Gastrocnemius medialis (tissue), 4 donors: Measurements from ENCODE around the gene NR6A1. TPM values are rescaled to one million over a fixed set of nuclear protein-coding genes. Genes with fewer than 3 reads are reported as not detected.

Source experiments
- ATAC-seq, 2 donors: fragments of 150-250 bp; one replicate each; pipeline ENCODE4 v1.9.1; 2016
- DNase-seq, 2 donors: peaks; one replicate each; pipeline ENCODE4 v3.0.0-alpha.2; 2019
- H3K27ac ChIP-seq, 4 donors: fragments of 200-600 bp; sonication (generic); 1 replicate in 1 of 4; 2 replicates in 3 of 4; pipeline ENCODE4 v1.5.1; 2016 to 2018; ENCODE audit warnings: mild to moderate bottlenecking in 2 of 4, moderate library complexity in 1 of 4
- H3K27me3 ChIP-seq, 3 donors: fragments of 200-600 bp; sonication (generic) in 2 of 3; 1 replicate in 1 of 3; 2 replicates in 2 of 3; pipeline versions ENCODE4 v1.5.1 to v1.6.0; 2016 to 2019; ENCODE audit warnings: mild to moderate bottlenecking in 1 of 3, moderate library complexity in 1 of 3
- H3K36me3 ChIP-seq, 2 donors: fragments of 200-600 bp; sonication (generic) in 1 of 2; one replicate each; pipeline ENCODE4 v1.5.1; 2017 to 2018
- H3K4me1 ChIP-seq, 2 donors: fragments of 200-600 bp; sonication (generic) in 1 of 2; one replicate each; pipeline ENCODE4 v1.5.1; 2016 to 2017; ENCODE audit warnings: mild to moderate bottlenecking in 2 of 2
- H3K4me3 ChIP-seq, 4 donors: fragments of 200-600 bp; sonication (generic) in 3 of 4; 1 replicate in 1 of 4; 2 replicates in 3 of 4; pipeline ENCODE4 v1.5.1; 2016 to 2019; ENCODE audit warnings: mild to moderate bottlenecking in 2 of 4
- H3K9me3 ChIP-seq, 3 donors: fragments of 200-600 bp; sonication (generic) in 2 of 3; 1 replicate in 1 of 3; 2 replicates in 2 of 3; pipeline ENCODE4 v1.5.1; 2016 to 2019
- POLR2A ChIP-seq, 2 donors: fragments of 450-650 bp; IDR thresholded peaks; one replicate each; pipeline ENCODE4 v1.6.1; 2017; ENCODE audit warnings: antibody characterized with exemption in 2 of 2, mild to moderate bottlenecking in 2 of 2, moderate library complexity in 2 of 2
- in situ Hi-C, 4 donors: fragments of 200-750 bp; cut with MboI; loops; one replicate each; pipeline versions ENCODE4 v1.15.0 to v1.8.0; 2017; ENCODE audit warnings: low sequenced_read_pairs in 4 of 4
- intact Hi-C: fragments of 100-400 bp; cut with DNase I; formaldehyde crosslinking; loops from one replicate; pipeline ENCODE4 v1.15.1; 2023; ENCODE audit warnings: low total_unique reads
- total RNA-seq, 4 donors: library from RNA; depleted of rRNA; stranded (reverse); fragments of >200 nt; gene quantifications; one replicate each; pipeline versions ENCODE4 v1.1.0 to v1.2.3, GENCODE V29; 2016
- TF ChIP-seq, protein P1 (sequence below), 5 experiments: fragments of 450-650 bp in 3 of 5; fragments of 200-600 bp in 2 of 5; sonication (generic) in 2 of 5; IDR thresholded peaks in 4 of 5; conservative IDR thresholded peaks in 1 of 5; 1 replicate in 4 of 5; 2 replicates in 1 of 5; pipeline ENCODE4 v1.5.1; 2016 to 2019; ENCODE audit warnings: antibody characterized with exemption in 5 of 5, mild to moderate bottlenecking in 3 of 5, moderate library complexity in 3 of 5

The NR6A1 gene
- total RNA-seq, 4 donors from 2014 or later = 0.58 to 5.6 (median 2.1) TPM

DNA sequence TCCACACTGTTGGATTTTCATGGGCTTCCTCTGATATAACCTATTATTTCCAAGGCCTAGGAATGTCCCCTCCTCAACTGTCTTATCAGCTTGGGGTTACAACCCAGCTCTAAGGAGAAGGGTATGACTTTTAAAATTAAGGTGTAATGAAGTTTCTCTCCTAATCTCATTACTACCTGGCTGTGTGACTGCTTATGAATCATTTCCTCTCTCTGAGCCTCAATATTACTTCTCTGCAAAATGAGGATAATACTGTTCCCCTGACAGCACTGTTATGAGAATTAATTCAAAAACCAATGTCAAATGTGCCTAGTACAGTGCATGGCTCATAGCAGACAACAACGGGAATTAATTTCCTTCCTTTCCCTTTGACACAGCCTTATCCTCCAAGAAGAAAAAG is 118.9 kb downstream of the NR6A1 start:
- no peak for DNase-seq
- peaks cover 22 to 43% of the 10 kb centered on the region in 2 donors for H3K4me1 ChIP-seq
- H3K36me3 ChIP-seq = no peaks in the 10 kb centered on the region
- intact Hi-C loops = loop anchor here (10.0 kb wide), 1 partner anchor 213 kb away; the partner anchor contains the start of genes ARPC5L and RPL35
- no peak for TF ChIP-seq POLR2A (IDR thresholded peaks at IDR 0.05)
- TF ChIP-seq, protein P1, sequence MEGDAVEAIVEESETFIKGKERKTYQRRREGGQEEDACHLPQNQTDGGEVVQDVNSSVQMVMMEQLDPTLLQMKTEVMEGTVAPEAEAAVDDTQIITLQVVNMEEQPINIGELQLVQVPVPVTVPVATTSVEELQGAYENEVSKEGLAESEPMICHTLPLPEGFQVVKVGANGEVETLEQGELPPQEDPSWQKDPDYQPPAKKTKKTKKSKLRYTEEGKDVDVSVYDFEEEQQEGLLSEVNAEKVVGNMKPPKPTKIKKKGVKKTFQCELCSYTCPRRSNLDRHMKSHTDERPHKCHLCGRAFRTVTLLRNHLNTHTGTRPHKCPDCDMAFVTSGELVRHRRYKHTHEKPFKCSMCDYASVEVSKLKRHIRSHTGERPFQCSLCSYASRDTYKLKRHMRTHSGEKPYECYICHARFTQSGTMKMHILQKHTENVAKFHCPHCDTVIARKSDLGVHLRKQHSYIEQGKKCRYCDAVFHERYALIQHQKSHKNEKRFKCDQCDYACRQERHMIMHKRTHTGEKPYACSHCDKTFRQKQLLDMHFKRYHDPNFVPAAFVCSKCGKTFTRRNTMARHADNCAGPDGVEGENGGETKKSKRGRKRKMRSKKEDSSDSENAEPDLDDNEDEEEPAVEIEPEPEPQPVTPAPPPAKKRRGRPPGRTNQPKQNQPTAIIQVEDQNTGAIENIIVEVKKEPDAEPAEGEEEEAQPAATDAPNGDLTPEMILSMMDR (IDR thresholded peaks at IDR 0.05 in 4 of 5, conservative IDR thresholded peaks at IDR 0.05 in 1 of 5) = no peak
- in situ Hi-C loops = no loop called here
- H3K27me3 ChIP-seq = no peaks in the 10 kb centered on the region
- H3K4me3 ChIP-seq = no peak overlapping the region
- ATAC-seq = no peak
- H3K9me3 ChIP-seq = no peaks in the 10 kb centered on the region
- no peak overlapping the region for H3K27ac ChIP-seq

DNA sequence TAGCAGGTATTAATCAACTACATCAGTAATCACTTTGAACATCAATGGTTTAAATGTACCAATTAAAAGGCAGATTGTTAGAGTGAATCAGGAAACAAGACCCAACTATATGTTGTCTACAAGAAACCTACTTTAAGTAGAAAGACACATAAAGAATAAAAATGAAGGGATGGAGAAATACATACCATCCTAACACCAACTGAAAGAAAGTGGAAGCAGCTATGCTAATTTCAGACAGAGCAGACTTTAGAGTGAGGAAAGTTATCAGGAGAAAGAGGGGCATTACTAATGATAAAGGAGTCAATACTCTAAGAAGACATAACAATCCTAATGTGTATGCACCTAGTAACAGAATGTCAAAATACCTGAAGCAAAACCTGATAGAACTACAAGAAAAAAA is 125.8 kb downstream of the NR6A1 start:
- H3K4me1 ChIP-seq = no peaks in the 10 kb centered on the region

DNA sequence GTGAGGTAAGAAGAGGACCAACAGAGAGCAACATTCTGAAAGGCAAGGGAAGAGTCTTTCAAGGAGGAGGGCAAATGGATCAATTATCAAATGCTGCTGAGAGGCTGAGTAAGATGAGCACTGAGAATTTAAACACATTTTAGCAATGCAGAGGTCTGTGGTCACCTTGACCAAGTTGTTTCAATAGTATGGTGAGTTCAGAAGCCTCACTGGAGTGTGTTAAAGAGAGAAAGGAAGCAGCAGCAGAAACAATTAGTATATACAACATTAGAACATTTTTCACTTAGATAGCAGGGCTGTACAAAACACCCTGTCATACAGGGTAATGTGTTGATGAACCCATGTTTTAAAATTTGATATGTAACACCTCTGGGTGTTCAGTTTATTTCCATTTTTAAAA is 131.5 kb downstream of the NR6A1 start:
- no peak overlapping the region for H3K4me3 ChIP-seq
- H3K9me3 ChIP-seq = no peaks in the 10 kb centered on the region
- DNase-seq (no peak), ATAC-seq (no peak)
- no peak overlapping the region for H3K27ac ChIP-seq
- in situ Hi-C loops (no loop called here), intact Hi-C loops (no loop called here)
- no peak for TF ChIP-seq POLR2A (IDR thresholded peaks at IDR 0.05)
- TF ChIP-seq, protein P1 (IDR thresholded peaks at IDR 0.05 in 4 of 5, conservative IDR thresholded peaks at IDR 0.05 in 1 of 5) = no peak
- no peaks in the 10 kb centered on the region for H3K27me3 ChIP-seq
- H3K4me1 ChIP-seq = peaks cover 0 to 10% of the 10 kb centered on the region in 2 donors
- H3K36me3 ChIP-seq = no peaks in the 10 kb centered on the region

More for the DNA sequence above, 125.8 kb downstream of the NR6A1 start:
- in situ Hi-C loops (no loop called here), intact Hi-C loops (no loop called here)
- Histone ChIP-seq H3K9me3 (no peaks in the 10 kb centered on the region), H3K4me3 (no peak overlapping the region), H3K27ac (no peak overlapping the region), H3K36me3 (no peaks in the 10 kb centered on the region), H3K27me3 (no peaks in the 10 kb centered on the region)
- TF ChIP-seq, protein P1 (IDR thresholded peaks at IDR 0.05 in 4 of 5, conservative IDR thresholded peaks at IDR 0.05 in 1 of 5) = no peak
- TF ChIP-seq POLR2A (IDR thresholded peaks at IDR 0.05) = no peak
- ATAC-seq (no peak), DNase-seq (no peak)

DNA sequence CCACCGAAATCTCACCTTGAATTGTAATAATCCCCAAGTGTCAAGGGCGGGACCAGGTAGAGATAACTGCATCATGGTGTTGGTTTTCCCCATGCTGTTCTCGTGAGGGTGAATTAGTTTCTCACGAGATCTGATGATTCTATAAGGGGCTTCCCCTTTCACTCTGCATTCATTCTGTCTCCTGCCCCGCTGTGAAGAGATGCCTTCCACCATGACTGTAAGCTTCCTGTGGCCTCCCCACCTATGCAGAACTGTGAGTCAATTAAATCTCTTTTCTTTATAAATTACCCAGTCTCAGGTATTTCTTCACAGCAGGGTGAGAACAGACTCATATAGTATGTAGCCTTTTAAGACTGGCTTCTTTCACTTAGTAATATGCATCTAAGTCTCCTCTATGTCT is 135.8 kb downstream of the NR6A1 start:
- H3K4me1 ChIP-seq = peaks cover 0 to 10% of the 10 kb centered on the region in 2 donors
- no peak overlapping the region for H3K27ac ChIP-seq
- H3K9me3 ChIP-seq = no peaks in the 10 kb centered on the region
- intact Hi-C loops (no loop called here), in situ Hi-C loops (no loop called here)
- DNase-seq (no peak), ATAC-seq (no peak)
- no peaks in the 10 kb centered on the region for H3K27me3 ChIP-seq
- TF ChIP-seq, protein P1 (IDR thresholded peaks at IDR 0.05 in 4 of 5, conservative IDR thresholded peaks at IDR 0.05 in 1 of 5) = no peak
- TF ChIP-seq POLR2A (IDR thresholded peaks at IDR 0.05) = no peak
- H3K4me3 ChIP-seq = no peak overlapping the region
- no peaks in the 10 kb centered on the region for H3K36me3 ChIP-seq

DNA sequence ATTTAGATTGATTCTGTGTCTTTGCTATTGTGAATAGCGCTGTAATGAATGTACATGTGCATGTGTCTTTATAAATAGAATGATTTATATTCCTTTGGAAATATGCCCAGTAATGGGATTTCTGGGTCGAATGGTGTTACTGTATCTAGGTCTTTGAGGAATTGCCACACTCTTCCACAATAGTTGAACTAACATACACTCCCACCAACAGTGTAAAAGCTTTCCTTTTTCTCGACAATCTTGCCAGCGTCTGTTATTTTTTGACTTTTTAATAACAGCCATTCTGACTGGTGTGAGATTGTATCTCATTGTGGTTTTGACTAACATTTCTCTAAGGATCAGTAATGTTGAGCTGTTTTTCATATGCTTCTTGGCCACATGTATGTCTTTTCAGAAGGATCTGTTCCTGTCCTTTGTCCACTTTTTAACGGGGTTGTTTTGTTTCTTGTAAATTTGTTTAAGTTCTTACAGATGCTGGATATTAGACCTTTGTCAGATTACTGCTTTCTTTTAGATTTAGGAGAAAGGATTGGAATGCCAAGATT is 139.0 kb downstream of the NR6A1 start:
- Histone ChIP-seq H3K27ac (no peak overlapping the region), H3K4me1 (peaks cover 0 to 5% of the 10 kb centered on the region in 2 donors), H3K9me3 (no peaks in the 10 kb centered on the region), H3K27me3 (no peaks in the 10 kb centered on the region), H3K36me3 (no peaks in the 10 kb centered on the region), H3K4me3 (no peak overlapping the region)
- in situ Hi-C loops (no loop called here), intact Hi-C loops (no loop called here)
- peak in 1 of 2 donors; percentile 30 for ATAC-seq
- no peak for DNase-seq
- no peak for TF ChIP-seq POLR2A (IDR thresholded peaks at IDR 0.05)
- TF ChIP-seq, protein P1 (IDR thresholded peaks at IDR 0.05 in 4 of 5, conservative IDR thresholded peaks at IDR 0.05 in 1 of 5) = no peak
